Measurements from ENCODE around the gene AQP12A. TPM values are rescaled to one million over a fixed set of nuclear protein-coding genes. Genes with fewer than 3 reads are reported as not detected.

Gene AQP12A
- total and polyA plus RNA-seq, 2 experiments from 2014 or later, result not detected

- no peak for ATAC-seq
- Histone ChIP-seq H3K4me3 (no peak overlapping the region), H3K79me2 (replicated peaks; ENCODE audit: insufficient read depth) (no peaks in the 10 kb centered on the region), H3K9me2 (ENCODE audit: insufficient read depth) (no peaks in the 10 kb centered on the region), H4K20me1 (replicated peaks; ENCODE audit: insufficient read depth) (no peaks in the 10 kb centered on the region; the same call in 1 of the 2 replicates), H3K27me3 (ENCODE audit: insufficient read depth) (no peaks in the 10 kb centered on the region), H2AFZ (no peak overlapping the region), H3K36me3 (ENCODE audit: insufficient read depth) (peaks cover 12% of the 10 kb centered on the region; the same call in 1 of the 2 replicates), H3K27ac (ENCODE audit: low read depth) (no peak overlapping the region), H3K4me2 (no peak overlapping the region), H3F3A (replicated peaks; ENCODE audit: low read depth) (no peaks in the 10 kb centered on the region), H3K4me1 (ENCODE audit: insufficient read depth) (no peaks in the 10 kb centered on the region)
- DNase-seq (ENCODE audit: low spot score), result no peak
- Mint-ChIP-seq H3K4me1 (no peaks in the 10 kb centered on the region), H3K4me3 (no peak overlapping the region), H3K27me3 (ENCODE audit: insufficient read depth, low read depth, poor library complexity) (peaks cover 37% of the 10 kb centered on the region), H3K36me3 (ENCODE audit: low read depth) (peaks cover 84% of the 10 kb centered on the region), H3K9me3 (no peaks in the 10 kb centered on the region; the same call in 2 of the 3 replicates), H3K27ac (no peak overlapping the region)
- TF ChIP-seq STAT1 (IDR thresholded peaks at IDR 0.05; ENCODE audit: unreplicated experiment) (no peak), JUNB (IDR thresholded peaks at IDR 0.05; ENCODE audit: unreplicated experiment) (no peak), EZH2phosphoT487 (IDR thresholded peaks at IDR 0.05; ENCODE audit: unreplicated experiment) (no peak), ZNF331 (CRISPR knock-in tag; IDR thresholded peaks at IDR 0.05; ENCODE audit: low read depth) (no peak), ZNF462 (CRISPR knock-in tag; IDR thresholded peaks at IDR 0.05) (no peak), REST (IDR thresholded peaks at IDR 0.05; ENCODE audit: unreplicated experiment) (no peak), POLR2AphosphoS5 (IDR thresholded peaks at IDR 0.05; ENCODE audit: low read depth) (no peak), CTCF (conservative IDR thresholded peaks at IDR 0.05; ENCODE audit: low read depth in 2 of 2) (no peak), ZNF114 (CRISPR knock-in tag; IDR thresholded peaks at IDR 0.05) (no peak), NANOG (IDR thresholded peaks at IDR 0.05; ENCODE audit: borderline replicate concordance) (no peak), EZH2 (IDR thresholded peaks at IDR 0.05; ENCODE audit: low read depth, unreplicated experiment) (no peak), ETS1 (IDR thresholded peaks at IDR 0.05) (no peak), CREB1 (CRISPR knock-in tag; IDR thresholded peaks at IDR 0.05; ENCODE audit: low read depth) (no peak)
Measured at GRCh38 chr2:240747256-240747655, 55.6 kb downstream of the AQP12A start.
